VCaP (cell line): ENCODE data around the gene GOLGA6A.
A peak's percentile ranks its signal among the peaks of the same experiment; 100 is the strongest.
"Not testable (repeated sequence)": the region's sequence is repeated elsewhere in the genome, so short reads cannot be mapped to it uniquely, and the experiment has no call there.

Experiments
- H3K27ac ChIP-seq: fragments of 450-650 bp; 2 replicates; pipeline ENCODE4 v1.5.1; 2017
- CTCF ChIP-seq: fragments of 450-650 bp; conservative IDR thresholded peaks from 2 replicates; pipeline ENCODE4 v1.5.1; 2017; ENCODE audit warnings: mild to moderate bottlenecking, moderate library complexity

The GOLGA6A gene

GRCh38 chr15:74055804-74056203 lies 26.5 kb downstream of the GOLGA6A start:
- no peak for TF ChIP-seq CTCF
- H3K27ac ChIP-seq = no peak overlapping the region

GRCh38 chr15:74053941-74054529 lies 28.3 kb downstream of the GOLGA6A start:
- TF ChIP-seq CTCF = peak; percentile 93
- H3K27ac ChIP-seq = no peak overlapping the region

GRCh38 chr15:74053517-74053916 lies 28.8 kb downstream of the GOLGA6A start:
- no peak for TF ChIP-seq CTCF
- no peak overlapping the region for H3K27ac ChIP-seq

GRCh38 chr15:74052271-74053260 lies 29.8 kb downstream of the GOLGA6A start:
- not testable (repeated sequence) for H3K27ac ChIP-seq

- no peak overlapping the region for H3K27ac ChIP-seq
Observed at GRCh38 chr15:74050556-74051234, 31.7 kb downstream of the GOLGA6A start.

GRCh38 chr15:74050127-74050526 lies 32.2 kb downstream of the GOLGA6A start:
- no peak for TF ChIP-seq CTCF
- H3K27ac ChIP-seq = no peak overlapping the region

More at GRCh38 chr15:74050556-74051234, 31.7 kb downstream of the GOLGA6A start:
- no peak for TF ChIP-seq CTCF

GRCh38 chr15:74046275-74046674 lies 36.1 kb downstream of the GOLGA6A start:
- H3K27ac ChIP-seq = no peak overlapping the region
- TF ChIP-seq CTCF = no peak
